Right lobe of liver (tissue), 6 donors: ENCODE measurements around the gene ENO4. TPM values are rescaled to one million over a fixed set of nuclear protein-coding genes. Genes with fewer than 3 reads are reported as not detected.

Experiments used
- ATAC-seq, 4 donors: fragments of 200-7000 bp; cut with Tn5 transposase; one replicate each; pipeline ENCODE4 v1.9.1; 2020; ENCODE audit warnings: mild to moderate bottlenecking in 4 of 4, moderate library complexity in 4 of 4
- DNase-seq, 3 donors: peaks; one replicate each; pipeline ENCODE4 v3.0.0-alpha.2; 2020
- H3K27ac ChIP-seq, 3 donors: fragments of 200-600 bp; one replicate each; pipeline ENCODE4 v1.8.0; 2022
- H3K27me3 ChIP-seq, 2 donors: fragments of 200-600 bp; one replicate each; pipeline ENCODE4 v1.8.0; 2022
- H3K36me3 ChIP-seq, 4 donors: fragments of 200-600 bp; sonication (generic) in 1 of 4; one replicate each; pipeline versions ENCODE4 v1.5.1 to v1.8.0; 2017 to 2022; ENCODE audit warnings: control low read depth in 1 of 4
- H3K4me1 ChIP-seq, 4 donors: fragments of 200-600 bp; sonication (generic) in 1 of 4; one replicate each; pipeline versions ENCODE4 v1.5.1 to v1.8.0; 2017 to 2022; ENCODE audit warnings: control low read depth in 1 of 4
- H3K4me3 ChIP-seq, 3 donors: fragments of 200-600 bp; one replicate each; pipeline ENCODE4 v1.8.0; 2022
- H3K9me3 ChIP-seq, 4 donors: fragments of 200-600 bp; sonication (generic) in 1 of 4; one replicate each; pipeline versions ENCODE4 v1.5.1 to v1.8.0; 2017 to 2022; ENCODE audit warnings: control low read depth in 1 of 4
- CTCF ChIP-seq, 4 donors: fragments of 200-600 bp in 3 of 4; fragments of 450-650 bp in 1 of 4; IDR thresholded peaks; one replicate each; pipeline versions ENCODE4 v1.5.1 to v1.8.0; 2016 to 2022; ENCODE audit warnings: antibody characterized with exemption in 4 of 4, mild to moderate bottlenecking in 2 of 4
- POLR2A ChIP-seq: fragments of 450-650 bp; IDR thresholded peaks from one replicate; pipeline ENCODE4 v1.6.1; 2017; ENCODE audit warnings: antibody characterized with exemption, mild to moderate bottlenecking
- WGBS: methylation state at CpG from one replicate; pipeline ENCODE4 v1.1.6; 2018; ENCODE audit warnings: low coverage, low lambda C conversion rate; ENCODE audit not compliant: insufficient coverage; ENCODE audit errors: missing lambda C conversion rate; 5-methylcytosine and 5-hydroxymethylcytosine counted together
- intact Hi-C, 2 donors: fragments of 100-400 bp; cut with DNase I; formaldehyde crosslinking; loops; one replicate each; pipeline versions ENCODE4 v1.11.2 to v1.14.1; 2022
- total RNA-seq, 6 experiments: library from RNA; depleted of rRNA in 2 of 6; stranded (reverse); fragments of >200 nt in 2 of 6; fragmentation: NEBNext Ultra II Directional in 3 of 6; extraction: Animal tissue kit (Norgen Biotek cat#: 25700) in 3 of 6; gene quantifications; one replicate each; pipeline versions ENCODE4 v1.1.0 to v1.2.4, GENCODE V29; 2016 to 2023
- donor health status: DM: no; HTN: yes; CAD: no.
- donor health status: DM: no; HTN: no; CAD: no.
- donor health status: DM: no; HTN: no; CAD: no.
- donor health status: DM: no; HTN: yes; CAD: no.
- donor health status: DM: no; HTN: yes; CAD: no.

Gene ENO4
- total RNA-seq, 6 experiments from 2014 or later, result not detected

- ATAC-seq, result no peak
- no peaks in the 10 kb centered on the region for H3K27me3 ChIP-seq
- WGBS, result 94% methylated on average over 3 of the region's 3 CpGs
- H3K27ac ChIP-seq, result no peak overlapping the region
- intact Hi-C loops, result no loop called here
- no peaks in the 10 kb centered on the region for H3K9me3 ChIP-seq
- TF ChIP-seq CTCF (IDR thresholded peaks at IDR 0.05) (no peak), POLR2A (no peak)
- peaks cover 0 to 2% (median 0%) of the 10 kb centered on the region in 4 donors for H3K4me1 ChIP-seq
- no peak overlapping the region for H3K4me3 ChIP-seq
- peaks cover 0 to 47% (median 4%) of the 10 kb centered on the region in 4 donors for H3K36me3 ChIP-seq
- no peak for DNase-seq
Observed at GRCh38 chr10:116917481-116917880, 68.2 kb downstream of the ENO4 start.

- Histone ChIP-seq H3K27me3 (no peaks in the 10 kb centered on the region), H3K4me3 (no peak overlapping the region), H3K4me1 (no peaks in the 10 kb centered on the region), H3K36me3 (peaks cover 0 to 41% (median 4%) of the 10 kb centered on the region in 4 donors), H3K9me3 (no peaks in the 10 kb centered on the region), H3K27ac (no peak overlapping the region)
- ATAC-seq (no peak), DNase-seq (no peak)
- TF ChIP-seq CTCF (IDR thresholded peaks at IDR 0.05), result no peak
- TF ChIP-seq POLR2A, result no peak
- WGBS, result 94% methylated on average over 2 of the region's 2 CpGs
- intact Hi-C loops, result no loop called here
Observed at GRCh38 chr10:116918583-116918982, 69.3 kb downstream of the ENO4 start.

- H3K9me3 ChIP-seq, result no peaks in the 10 kb centered on the region
- peaks cover 0 to 37% (median 4%) of the 10 kb centered on the region in 4 donors for H3K36me3 ChIP-seq
- DNase-seq (no peak), ATAC-seq (no peak)
- TF ChIP-seq CTCF (IDR thresholded peaks at IDR 0.05) (no peak), POLR2A (no peak)
- H3K4me3 ChIP-seq, result no peak overlapping the region
- H3K4me1 ChIP-seq, result no peaks in the 10 kb centered on the region
- no peak overlapping the region for H3K27ac ChIP-seq
- 94% methylated on average over 2 of the region's 2 CpGs for WGBS
- H3K27me3 ChIP-seq, result no peaks in the 10 kb centered on the region
- intact Hi-C loops, result no loop called here
Observed at GRCh38 chr10:116919164-116919563, 69.9 kb downstream of the ENO4 start.

GRCh38 chr10:116919706-116920105, 70.4 kb downstream of the ENO4 start:
- 50% methylated on average over 2 of the region's 2 CpGs for WGBS
- no peaks in the 10 kb centered on the region for H3K9me3 ChIP-seq
- no peaks in the 10 kb centered on the region for H3K4me1 ChIP-seq
- no peak overlapping the region for H3K27ac ChIP-seq
- DNase-seq (no peak), ATAC-seq (no peak)
- H3K4me3 ChIP-seq, result no peak overlapping the region
- H3K27me3 ChIP-seq, result no peaks in the 10 kb centered on the region
- H3K36me3 ChIP-seq, result peaks cover 0 to 34% (median 4%) of the 10 kb centered on the region in 4 donors
- intact Hi-C loops, result no loop called here
- no peak for TF ChIP-seq POLR2A
- TF ChIP-seq CTCF (IDR thresholded peaks at IDR 0.05), result no peak

DNA sequence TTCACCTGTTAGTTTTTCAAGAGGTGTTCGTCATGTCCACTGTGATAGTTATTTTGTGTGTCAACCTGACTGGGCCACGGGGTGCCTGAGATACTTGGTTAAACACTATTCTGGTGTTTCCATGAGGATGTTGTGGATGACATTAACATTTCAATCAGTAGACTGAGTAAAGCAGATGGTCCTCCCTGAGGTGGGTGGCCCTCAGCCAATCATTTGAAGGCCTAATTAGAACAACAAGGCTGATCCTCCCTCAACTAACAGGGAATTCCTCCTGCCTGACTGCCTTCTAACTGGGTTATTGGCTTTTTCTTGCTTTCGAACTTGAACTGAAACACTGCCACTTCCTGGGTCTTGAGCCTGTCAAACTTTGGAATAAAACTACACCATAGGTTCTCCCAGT, 75.8 kb downstream of the ENO4 start:
- no peak for ATAC-seq
- TF ChIP-seq CTCF (IDR thresholded peaks at IDR 0.05), result no peak
- TF ChIP-seq POLR2A, result no peak
- intact Hi-C loops, result no loop called here
- H3K36me3 ChIP-seq, result peaks cover 0 to 27% (median 9%) of the 10 kb centered on the region in 4 donors
- H3K4me3 ChIP-seq, result no peak overlapping the region
- H3K27me3 ChIP-seq, result no peaks in the 10 kb centered on the region
- no peak for DNase-seq
- WGBS, result 90% methylated on average over 2 of the region's 3 CpGs
- no peak overlapping the region for H3K27ac ChIP-seq
- H3K4me1 ChIP-seq, result no peaks in the 10 kb centered on the region
- no peaks in the 10 kb centered on the region for H3K9me3 ChIP-seq
